Measurements from ENCODE around the gene EGLN1.
A peak's percentile ranks its signal among the peaks of the same experiment; 100 is the strongest.

EGLN1 gene

DNA sequence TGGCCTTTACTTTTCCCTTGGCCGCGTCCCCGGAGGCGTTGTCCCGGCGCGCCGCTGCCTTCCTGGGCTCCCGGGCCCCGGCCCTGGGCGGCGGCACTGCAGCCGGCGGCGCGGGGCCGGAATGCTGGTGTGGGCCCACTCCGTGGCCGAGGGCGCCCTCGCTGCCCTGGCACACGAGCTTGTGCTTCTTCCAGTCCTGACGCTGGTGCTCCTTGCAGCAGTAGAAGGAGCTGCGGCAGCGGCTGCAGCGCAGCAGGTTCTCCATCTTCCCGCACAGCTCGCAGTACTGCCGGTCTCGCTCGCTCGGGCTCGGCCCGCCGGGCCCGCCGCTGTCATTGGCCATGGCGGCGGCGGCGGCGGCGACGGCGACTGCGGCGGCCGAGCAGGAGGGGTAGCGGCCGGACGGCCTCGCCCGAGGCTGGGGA lies 529 bp downstream of the EGLN1 start:
- peak; percentile 23 for DNase-seq (ENCODE audit: low read depth)

- DNase-seq (ENCODE audit: low read depth), result peak; percentile 12
Observed at GRCh38 chr1:231420959-231421545, 1.0 kb downstream of the EGLN1 start.

DNA sequence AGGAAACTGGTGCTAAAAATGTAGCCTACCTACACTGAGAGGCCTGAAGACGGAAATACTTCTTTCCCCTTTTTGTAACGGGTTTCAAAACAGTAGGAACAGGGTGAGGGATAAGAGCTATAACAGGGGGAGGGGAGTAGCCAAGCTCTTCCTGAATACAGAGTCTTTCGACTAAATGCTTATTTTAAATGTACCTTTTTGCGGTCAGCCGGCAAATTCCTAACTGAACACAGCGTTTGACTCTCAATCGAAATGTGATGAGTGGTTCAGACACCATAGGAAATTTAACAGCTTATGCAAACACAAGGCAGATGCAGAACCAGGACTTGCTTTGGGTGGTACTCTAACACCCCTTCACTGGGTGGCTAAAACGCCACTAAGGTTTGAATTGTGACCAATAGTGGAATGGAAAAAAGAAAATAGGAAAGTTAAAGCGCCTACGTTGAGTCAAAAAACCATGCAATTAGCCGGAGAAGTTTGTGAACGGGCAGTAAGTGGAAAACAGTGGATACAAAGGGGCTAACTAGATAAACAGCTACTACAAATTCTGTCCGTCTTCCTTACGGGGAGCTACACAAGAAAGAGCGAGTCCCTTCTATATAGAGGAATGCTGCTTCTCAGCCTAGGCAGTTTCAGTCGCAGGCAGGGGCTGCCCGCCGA lies 1.7 kb downstream of the EGLN1 start:
- no peak for DNase-seq (ENCODE audit: low read depth)

DNA sequence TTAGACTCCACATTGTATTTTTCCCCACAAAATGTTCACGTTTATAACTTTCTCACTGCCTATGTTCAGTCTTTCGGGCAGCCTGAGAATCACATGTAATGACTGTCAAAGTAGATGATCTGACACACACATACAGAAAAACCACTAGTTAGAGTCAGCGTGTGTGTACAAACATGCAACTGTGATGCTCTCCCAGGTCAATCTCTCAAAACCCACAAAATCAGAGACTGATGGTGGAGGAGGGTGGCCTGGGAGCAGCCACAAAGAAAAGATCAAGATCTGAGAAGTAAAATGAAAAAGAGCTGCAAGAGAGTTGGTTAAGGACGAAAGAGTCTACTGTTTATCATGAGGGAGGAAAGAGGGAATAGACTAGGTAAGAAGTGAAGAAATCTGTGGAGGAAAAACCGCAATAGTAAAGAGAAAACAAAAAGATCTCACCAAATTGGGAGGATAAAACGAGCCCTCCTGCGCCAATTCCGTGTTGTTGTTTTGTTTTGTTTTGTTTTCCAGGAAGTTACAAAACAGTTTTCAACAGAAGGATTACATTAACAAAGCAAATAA lies 2.3 kb downstream of the EGLN1 start:
- no peak for DNase-seq (ENCODE audit: low read depth)

GRCh38 chr1:231419147-231419546 lies 2.9 kb downstream of the EGLN1 start:
- DNase-seq (ENCODE audit: low read depth), result no peak

- no peak for DNase-seq (ENCODE audit: low read depth)
Observed at GRCh38 chr1:231418741-231419107, 3.4 kb downstream of the EGLN1 start.

DNA sequence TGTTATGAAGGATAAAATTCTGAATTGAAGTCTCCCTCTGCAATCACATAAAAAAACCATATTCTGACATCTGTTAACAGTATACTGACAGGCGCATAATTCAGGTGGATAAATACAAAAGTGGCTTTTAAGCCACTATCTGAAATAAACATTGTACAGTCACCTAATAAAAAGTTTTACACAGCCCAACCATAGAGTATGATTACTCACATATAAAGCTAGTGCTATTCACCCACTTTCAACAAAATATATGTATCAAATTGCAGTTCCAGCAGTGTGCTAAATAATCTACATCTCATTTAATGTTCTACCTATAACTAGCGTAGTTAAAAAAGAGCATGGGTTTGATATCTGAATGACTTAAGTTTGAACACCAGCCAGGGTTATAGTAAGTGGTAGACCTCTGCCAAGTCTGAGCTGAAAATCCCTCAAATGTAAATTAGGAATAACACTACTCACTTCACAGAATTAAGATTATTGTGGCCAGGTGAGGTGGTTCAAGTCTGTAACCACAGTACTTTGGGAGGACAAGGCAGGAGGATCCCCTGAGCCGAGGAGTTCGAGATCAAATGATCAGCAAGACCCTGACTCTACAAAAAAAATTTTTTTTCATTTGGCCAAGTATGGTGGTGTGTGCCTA lies 3.9 kb downstream of the EGLN1 start:
- DNase-seq (ENCODE audit: low read depth), result no peak

DNA sequence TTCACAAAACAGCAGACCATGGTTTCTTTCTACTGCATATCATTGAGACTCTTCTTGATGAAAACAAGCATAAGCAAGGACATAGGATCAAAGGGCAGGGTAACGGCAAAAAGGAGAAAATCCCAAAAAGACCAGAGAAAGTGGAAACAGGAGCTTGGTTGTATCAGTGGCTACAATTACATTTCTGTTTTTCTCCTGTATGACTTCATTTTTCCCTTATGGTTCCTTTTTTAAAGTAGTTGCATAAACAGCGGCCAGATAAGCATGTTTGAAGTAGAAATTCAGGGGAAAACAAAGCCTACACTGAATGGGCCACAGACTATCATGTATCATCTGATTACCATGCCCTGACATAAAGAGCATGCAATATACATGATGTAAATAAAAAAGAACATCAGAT lies 4.6 kb downstream of the EGLN1 start:
- no peak for DNase-seq (ENCODE audit: low read depth)

- no peak for DNase-seq (ENCODE audit: low read depth)
Observed at GRCh38 chr1:231416901-231417300, 5.2 kb downstream of the EGLN1 start.

GRCh38 chr1:231415018-231415583 lies 7.0 kb downstream of the EGLN1 start:
- DNase-seq (ENCODE audit: low read depth), result no peak

DNA sequence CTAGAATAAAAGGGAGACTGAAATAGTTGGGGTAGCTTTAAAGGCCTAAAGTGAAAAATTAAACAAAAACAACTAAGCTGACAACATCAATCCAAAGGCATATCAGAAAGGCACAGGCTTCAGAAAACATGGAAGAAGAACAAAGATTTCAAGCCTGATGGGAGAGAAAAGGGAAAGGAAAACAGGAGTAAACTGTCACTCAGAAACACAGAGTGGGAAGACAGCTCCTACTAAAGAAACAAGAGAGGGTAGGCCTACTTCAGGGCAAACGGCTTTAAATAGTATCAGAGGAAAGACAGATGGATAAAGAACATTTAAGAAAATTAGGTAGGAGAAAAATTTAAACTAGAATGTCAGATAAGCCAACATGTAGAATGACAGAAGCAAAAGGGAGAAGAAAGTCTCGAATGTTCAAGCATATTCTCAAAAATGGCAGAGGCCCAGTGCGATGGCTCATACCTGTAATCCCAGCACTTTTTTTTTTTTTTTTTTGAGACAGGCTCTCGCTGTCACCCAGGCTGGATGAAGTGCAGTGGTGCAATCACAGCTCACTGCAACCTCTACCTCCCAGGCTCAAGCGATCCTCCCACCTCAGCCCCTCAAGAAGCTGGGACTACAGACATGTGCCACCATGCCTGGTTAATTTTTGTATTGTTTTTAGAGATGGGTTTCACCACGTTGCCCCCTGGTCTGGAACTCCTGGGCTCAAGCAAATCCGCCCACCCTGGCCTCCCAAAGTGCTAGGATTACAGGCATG lies 7.6 kb downstream of the EGLN1 start:
- no peak for DNase-seq (ENCODE audit: low read depth)

DNA sequence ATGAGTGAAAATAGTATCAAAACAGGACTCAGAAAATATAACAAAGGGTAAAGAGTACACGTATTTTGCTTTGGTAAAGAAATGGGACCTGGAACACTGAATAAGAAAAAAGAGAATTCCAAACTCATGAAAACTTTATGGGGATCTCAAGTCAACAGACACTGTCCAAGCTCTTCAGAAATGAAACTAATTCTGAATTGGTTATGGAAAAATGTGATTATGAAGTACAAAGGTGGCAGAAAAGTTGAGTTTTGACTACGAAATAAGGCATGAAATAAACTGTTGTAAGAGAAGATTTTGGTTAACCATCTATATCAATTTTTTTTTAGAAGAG lies 8.4 kb downstream of the EGLN1 start:
- no peak for DNase-seq (ENCODE audit: low read depth)

DNA sequence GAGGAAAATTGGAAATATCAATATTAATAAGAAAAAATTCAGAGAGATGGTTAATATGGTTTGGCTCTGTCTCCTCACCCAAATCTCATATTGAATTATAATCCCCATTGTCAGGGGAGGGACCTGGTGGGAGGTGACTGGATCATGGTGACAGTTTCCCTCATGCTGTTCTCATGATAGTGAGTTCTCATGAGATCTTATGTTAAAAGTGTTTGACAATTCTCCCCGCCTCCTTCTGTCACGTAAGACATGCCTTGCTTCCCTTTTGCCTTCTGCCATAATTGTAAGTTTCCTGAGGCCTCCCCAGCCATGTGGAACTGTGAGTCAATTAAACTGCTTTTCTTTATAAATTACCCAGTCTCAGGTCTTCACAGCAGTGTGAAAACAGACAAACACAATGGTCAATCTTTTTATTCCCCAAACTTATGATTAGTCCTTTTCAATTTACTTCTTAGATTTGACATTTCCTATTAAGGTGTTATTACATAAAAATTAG lies 11.0 kb downstream of the EGLN1 start:
- no peak for DNase-seq (ENCODE audit: low read depth)

- DNase-seq (ENCODE audit: low read depth), result no peak
Observed at GRCh38 chr1:231410036-231410612, 12.0 kb downstream of the EGLN1 start.

DNA sequence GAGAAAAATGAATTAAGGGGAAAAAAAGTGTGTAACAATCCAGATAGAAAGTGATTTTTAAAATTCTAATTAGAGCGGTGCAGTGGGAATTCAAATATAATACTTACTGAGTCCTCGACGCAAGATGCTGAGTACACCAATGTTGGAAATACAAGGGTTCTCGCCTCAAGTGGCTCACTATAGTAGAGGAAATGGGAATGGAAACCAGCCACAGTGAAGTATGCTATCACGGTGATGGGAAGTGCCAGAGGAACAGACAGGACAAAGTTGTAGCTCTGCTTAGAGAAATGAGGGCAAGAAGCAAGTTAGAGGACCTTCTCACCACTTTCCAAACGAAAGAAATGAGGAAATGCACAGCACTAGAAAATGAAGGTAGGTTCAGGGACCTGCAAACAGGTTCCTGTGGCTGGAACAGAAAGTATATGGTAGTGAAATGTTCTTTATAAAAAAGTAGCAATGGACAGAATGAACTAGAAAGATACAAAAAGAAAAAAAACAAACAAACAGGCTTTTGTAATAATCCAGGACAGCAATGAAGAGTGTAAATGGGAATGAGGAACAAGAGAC lies 13.5 kb downstream of the EGLN1 start:
- DNase-seq (ENCODE audit: low read depth), result no peak

- no peak for DNase-seq (ENCODE audit: low read depth)
Observed at GRCh38 chr1:231407547-231408396, 14.3 kb downstream of the EGLN1 start.

- DNase-seq (ENCODE audit: low read depth), result no peak
Observed at GRCh38 chr1:231407049-231407448, 15.0 kb downstream of the EGLN1 start.

- DNase-seq (ENCODE audit: low read depth), result no peak
Observed at GRCh38 chr1:231404318-231404717, 17.8 kb downstream of the EGLN1 start.

GRCh38 chr1:231401478-231401877 lies 20.6 kb downstream of the EGLN1 start:
- DNase-seq (ENCODE audit: low read depth), result no peak

- no peak for DNase-seq (ENCODE audit: low read depth)
Observed at GRCh38 chr1:231397886-231398671, 24.0 kb downstream of the EGLN1 start.

Measured in activated T-cell treated with anti-CD3 and anti-CD28 coated beads for 1 hour (primary cell).